ENCODE results near the gene B3GNT3. TPM values are rescaled to one million over a fixed set of nuclear protein-coding genes. Genes with fewer than 3 reads are reported as not detected.

Gene B3GNT3
- total and polyA plus RNA-seq, 2 of the 8 experiments (the other 6 are each of a cell fraction or from before 2014, with no cell fraction given): 1.5 TPM

DNA sequence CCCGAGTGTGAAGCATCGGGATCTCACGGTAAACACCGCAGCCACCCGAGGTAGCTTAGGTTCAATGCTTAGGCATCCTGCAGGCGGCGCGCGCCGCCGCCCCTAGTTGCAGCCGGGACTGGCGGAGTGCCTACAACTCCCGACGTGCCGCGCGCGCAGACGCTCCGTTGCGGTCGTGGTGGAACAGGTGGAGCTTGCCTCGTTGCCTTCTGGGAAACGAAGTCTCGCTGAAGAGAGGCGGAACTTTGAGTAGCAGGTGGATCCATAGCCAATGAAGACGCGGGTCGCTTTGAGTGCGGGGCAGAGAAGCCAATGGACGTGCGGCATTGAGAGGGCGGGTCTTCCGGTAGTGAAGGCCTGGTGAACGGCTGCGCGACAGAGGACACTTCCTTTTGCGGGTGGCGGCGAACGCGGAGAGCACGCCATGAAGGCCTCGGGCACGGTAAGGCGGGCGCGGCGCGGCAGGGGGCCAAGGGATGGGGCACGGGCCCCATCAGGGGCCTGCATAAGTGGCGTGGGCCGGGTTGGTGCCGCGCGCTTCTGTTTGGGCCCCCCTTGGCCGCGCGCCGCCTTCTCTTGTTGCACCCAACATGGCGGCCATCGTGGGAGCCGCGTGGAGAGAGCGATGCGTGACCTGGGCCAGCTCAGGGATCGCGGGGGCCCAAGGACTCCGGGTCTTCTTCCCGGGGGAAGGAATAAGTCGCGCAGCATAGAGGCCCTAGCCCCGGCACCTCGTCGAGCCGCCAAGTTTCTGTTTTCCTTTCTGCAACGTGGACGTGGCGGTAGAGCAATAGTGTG, 64.8 kb downstream of the B3GNT3 start, which contains the start of gene RPL18A (continued):
- TF ChIP-seq, protein P1, sequence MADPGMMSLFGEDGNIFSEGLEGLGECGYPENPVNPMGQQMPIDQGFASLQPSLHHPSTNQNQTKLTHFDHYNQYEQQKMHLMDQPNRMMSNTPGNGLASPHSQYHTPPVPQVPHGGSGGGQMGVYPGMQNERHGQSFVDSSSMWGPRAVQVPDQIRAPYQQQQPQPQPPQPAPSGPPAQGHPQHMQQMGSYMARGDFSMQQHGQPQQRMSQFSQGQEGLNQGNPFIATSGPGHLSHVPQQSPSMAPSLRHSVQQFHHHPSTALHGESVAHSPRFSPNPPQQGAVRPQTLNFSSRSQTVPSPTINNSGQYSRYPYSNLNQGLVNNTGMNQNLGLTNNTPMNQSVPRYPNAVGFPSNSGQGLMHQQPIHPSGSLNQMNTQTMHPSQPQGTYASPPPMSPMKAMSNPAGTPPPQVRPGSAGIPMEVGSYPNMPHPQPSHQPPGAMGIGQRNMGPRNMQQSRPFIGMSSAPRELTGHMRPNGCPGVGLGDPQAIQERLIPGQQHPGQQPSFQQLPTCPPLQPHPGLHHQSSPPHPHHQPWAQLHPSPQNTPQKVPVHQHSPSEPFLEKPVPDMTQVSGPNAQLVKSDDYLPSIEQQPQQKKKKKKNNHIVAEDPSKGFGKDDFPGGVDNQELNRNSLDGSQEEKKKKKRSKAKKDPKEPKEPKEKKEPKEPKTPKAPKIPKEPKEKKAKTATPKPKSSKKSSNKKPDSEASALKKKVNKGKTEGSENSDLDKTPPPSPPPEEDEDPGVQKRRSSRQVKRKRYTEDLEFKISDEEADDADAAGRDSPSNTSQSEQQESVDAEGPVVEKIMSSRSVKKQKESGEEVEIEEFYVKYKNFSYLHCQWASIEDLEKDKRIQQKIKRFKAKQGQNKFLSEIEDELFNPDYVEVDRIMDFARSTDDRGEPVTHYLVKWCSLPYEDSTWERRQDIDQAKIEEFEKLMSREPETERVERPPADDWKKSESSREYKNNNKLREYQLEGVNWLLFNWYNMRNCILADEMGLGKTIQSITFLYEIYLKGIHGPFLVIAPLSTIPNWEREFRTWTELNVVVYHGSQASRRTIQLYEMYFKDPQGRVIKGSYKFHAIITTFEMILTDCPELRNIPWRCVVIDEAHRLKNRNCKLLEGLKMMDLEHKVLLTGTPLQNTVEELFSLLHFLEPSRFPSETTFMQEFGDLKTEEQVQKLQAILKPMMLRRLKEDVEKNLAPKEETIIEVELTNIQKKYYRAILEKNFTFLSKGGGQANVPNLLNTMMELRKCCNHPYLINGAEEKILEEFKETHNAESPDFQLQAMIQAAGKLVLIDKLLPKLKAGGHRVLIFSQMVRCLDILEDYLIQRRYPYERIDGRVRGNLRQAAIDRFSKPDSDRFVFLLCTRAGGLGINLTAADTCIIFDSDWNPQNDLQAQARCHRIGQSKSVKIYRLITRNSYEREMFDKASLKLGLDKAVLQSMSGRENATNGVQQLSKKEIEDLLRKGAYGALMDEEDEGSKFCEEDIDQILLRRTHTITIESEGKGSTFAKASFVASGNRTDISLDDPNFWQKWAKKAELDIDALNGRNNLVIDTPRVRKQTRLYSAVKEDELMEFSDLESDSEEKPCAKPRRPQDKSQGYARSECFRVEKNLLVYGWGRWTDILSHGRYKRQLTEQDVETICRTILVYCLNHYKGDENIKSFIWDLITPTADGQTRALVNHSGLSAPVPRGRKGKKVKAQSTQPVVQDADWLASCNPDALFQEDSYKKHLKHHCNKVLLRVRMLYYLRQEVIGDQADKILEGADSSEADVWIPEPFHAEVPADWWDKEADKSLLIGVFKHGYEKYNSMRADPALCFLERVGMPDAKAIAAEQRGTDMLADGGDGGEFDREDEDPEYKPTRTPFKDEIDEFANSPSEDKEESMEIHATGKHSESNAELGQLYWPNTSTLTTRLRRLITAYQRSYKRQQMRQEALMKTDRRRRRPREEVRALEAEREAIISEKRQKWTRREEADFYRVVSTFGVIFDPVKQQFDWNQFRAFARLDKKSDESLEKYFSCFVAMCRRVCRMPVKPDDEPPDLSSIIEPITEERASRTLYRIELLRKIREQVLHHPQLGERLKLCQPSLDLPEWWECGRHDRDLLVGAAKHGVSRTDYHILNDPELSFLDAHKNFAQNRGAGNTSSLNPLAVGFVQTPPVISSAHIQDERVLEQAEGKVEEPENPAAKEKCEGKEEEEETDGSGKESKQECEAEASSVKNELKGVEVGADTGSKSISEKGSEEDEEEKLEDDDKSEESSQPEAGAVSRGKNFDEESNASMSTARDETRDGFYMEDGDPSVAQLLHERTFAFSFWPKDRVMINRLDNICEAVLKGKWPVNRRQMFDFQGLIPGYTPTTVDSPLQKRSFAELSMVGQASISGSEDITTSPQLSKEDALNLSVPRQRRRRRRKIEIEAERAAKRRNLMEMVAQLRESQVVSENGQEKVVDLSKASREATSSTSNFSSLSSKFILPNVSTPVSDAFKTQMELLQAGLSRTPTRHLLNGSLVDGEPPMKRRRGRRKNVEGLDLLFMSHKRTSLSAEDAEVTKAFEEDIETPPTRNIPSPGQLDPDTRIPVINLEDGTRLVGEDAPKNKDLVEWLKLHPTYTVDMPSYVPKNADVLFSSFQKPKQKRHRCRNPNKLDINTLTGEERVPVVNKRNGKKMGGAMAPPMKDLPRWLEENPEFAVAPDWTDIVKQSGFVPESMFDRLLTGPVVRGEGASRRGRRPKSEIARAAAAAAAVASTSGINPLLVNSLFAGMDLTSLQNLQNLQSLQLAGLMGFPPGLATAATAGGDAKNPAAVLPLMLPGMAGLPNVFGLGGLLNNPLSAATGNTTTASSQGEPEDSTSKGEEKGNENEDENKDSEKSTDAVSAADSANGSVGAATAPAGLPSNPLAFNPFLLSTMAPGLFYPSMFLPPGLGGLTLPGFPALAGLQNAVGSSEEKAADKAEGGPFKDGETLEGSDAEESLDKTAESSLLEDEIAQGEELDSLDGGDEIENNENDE (IDR thresholded peaks at IDR 0.05; ENCODE audit: insufficient replicate concordance, low read length): no peak
- TF ChIP-seq GTF2F1 (IDR thresholded peaks at IDR 0.05; ENCODE audit: borderline replicate concordance, low read depth, low read length) (peak; percentile 88), SP4 (IDR thresholded peaks at IDR 0.05; ENCODE audit: low read length) (0 out of 2 replicates have a peak, but pooled peaks have one; percentile 39), GABPA (IDR thresholded peaks at IDR 0.05; ENCODE audit: borderline replicate concordance, insufficient read depth, low read length) (peak; percentile 92), NANOG (IDR thresholded peaks at IDR 0.05; ENCODE audit: insufficient read depth, low read depth, low read length, poor library complexity, severe bottlenecking) (peak; percentile 5), TAF7 (optimal IDR thresholded peaks at IDR 0.05; ENCODE audit: borderline replicate concordance, low read depth, low read length) (peak; percentile 98), SIRT6 (IDR thresholded peaks at IDR 0.05; ENCODE audit: low read length) (no peak), CBX8 (IDR thresholded peaks at IDR 0.05; ENCODE audit: borderline replicate concordance, low read depth, low read length) (no peak), FOSL1 (IDR thresholded peaks at IDR 0.05; ENCODE audit: insufficient read depth, low read depth, low read length) (0 out of 2 replicates have a peak, but pooled peaks have one; percentile 15), CBX5 (IDR thresholded peaks at IDR 0.05; ENCODE audit: low read depth, low read length) (no peak)
